H54 (cell line): ENCODE data around the gene RFT1.

Experiments
- DNase-seq: peaks from one replicate; pipeline ENCODE4 v3.0.0; 2011; ENCODE audit warnings: low spot score, mixed read lengths; ENCODE audit not compliant: insufficient read length
- FAIRE-seq: peaks from 3 replicates; lab custom pipeline; 2011; peaks lifted over from hg19 to GRCh38; lab: Jason Lieb, UNC
- POLR2A ChIP-seq: IDR thresholded peaks from 2 replicates; pipeline ENCODE4 v1.6.1; 2011; ENCODE audit warnings: low read depth, mild to moderate bottlenecking, low read length

RFT1 gene

DNA sequence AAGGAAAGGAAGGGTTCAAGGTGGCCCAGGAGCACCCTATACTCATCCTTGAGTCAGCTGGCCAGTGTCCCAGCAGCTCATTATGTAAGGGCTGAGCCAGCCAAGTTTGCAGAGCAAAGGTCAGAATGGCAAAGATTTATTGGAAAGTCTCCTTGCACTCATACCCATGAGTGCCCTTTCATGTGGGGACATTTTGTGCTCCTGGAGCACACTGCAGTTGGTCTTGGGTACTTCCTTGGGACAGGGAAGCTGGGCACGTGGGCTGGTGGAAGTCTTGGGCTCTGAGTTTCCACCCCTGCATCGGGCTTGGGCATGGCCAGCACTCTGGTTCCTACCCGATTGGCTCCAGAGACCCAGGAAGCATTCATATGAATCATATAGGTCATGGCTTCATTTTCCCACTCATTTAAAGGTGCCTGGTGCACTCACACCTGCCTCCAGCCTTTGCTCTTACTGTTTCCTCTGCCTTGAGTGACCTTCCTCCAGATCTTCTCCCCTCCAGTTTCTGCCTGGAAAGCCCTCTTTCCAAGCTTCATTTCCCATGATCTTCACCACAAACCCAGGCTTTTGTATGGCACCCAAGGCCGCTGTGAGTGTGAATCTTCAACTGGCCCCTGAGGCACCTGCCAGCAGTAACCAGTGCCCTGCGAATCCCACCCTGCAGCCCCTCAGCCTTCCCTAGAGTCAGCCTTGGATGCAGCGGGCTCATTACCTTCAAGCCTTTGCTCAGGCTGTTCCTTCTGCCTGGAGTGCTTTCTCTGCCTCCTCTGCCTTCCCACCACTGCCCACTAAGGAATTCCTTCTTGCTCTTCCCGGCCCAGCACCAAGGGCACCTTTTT, 20.2 kb upstream of the RFT1 start:
- FAIRE-seq, result peak; percentile 45
- DNase-seq, result peak; percentile 66
- no peak for TF ChIP-seq POLR2A

- DNase-seq (no peak), FAIRE-seq (no peak)
- no peak for TF ChIP-seq POLR2A
Measured at GRCh38 chr3:53149699-53150098, 19.5 kb upstream of the RFT1 start.

DNA sequence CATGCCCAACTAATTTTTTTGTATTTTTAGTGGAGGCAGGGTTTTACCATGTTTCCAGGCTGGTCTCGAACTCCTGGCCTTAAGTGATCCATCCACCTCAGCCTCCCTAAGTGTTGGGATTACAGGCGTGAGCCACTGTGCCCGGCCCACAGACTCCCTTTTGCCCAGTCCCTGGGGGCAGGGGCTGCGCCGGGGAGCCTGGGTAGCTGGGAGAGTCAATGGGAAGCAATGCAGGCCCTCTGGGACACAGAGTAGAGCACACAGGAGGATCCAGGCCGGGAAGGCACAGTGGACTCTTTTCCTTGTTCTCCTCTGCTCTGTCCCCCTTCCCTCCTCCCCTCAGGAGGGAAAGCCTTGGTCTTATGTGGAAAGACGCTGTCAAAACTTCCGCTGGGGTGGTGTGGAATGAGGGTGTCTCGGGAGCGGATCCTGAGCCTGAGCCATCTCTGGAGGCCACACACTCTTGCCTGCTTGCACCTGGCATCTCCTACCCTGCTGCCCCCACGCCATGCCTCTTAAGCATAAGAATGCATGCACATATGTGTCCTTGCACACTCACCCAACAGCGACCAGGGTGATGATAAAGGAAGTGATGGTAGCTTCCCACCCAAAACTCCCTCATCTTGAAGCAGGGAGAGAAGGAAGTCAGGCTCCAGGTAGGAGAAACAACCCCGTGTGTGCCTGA, 18.9 kb upstream of the RFT1 start:
- no peak for TF ChIP-seq POLR2A
- FAIRE-seq, result no peak
- no peak for DNase-seq

DNA sequence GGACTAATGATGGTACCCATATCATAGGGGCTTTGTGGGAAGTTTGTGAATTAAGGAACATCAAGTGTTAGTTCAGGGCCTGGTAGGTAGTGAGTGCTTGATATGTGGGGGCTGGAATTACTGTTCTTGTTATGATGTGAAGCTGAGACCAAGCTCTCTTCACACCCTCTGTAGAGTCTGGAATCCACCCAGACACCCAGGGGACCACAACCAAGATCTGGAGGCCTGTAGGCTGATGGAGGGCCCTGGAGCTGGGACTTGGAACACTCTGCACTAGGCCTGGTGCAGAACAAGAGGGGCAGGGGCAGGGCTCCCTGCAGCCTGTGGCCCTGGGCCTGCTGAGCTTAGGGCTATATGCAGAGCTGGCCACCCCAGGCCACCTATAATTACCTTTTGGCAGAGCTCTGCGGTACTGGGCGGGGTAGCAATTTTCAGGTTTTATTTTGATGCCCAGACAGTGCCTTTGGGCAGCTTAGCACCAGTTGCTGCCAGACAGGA, 17.7 kb upstream of the RFT1 start:
- no peak for TF ChIP-seq POLR2A
- DNase-seq, result no peak
- no peak for FAIRE-seq

- no peak for TF ChIP-seq POLR2A
- DNase-seq, result no peak
- FAIRE-seq, result no peak
Measured at GRCh38 chr3:53147151-53147902, 17.1 kb upstream of the RFT1 start.

DNA sequence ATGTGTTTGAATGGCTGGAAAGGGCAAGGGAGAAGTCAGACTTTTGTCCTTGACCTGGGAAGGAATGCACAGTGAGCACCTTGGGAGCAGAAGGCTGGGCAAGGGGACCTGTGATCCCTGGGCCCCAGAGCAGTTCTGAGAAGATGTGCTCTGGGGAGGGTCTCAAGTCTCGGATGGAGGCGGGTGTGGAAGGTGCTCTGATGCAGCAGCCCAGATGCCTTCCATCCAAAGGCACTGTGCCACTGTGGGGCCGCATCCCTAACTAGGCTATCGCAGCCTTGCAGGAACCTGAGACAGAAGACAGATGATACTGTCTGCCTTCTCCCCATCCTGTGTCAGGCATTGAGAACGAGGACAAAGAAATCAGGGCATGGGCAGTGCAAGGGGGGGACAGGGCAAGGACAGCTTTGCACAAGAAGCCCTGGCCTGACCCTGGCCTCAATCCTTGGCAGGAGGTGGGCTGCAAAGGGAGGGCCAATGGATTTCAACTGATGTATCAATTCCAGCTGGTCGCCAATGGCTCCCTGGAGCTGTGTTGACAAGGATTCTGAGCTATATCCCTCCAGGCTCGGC, 16.2 kb upstream of the RFT1 start:
- FAIRE-seq (no peak), DNase-seq (no peak)
- TF ChIP-seq POLR2A, result no peak

DNA sequence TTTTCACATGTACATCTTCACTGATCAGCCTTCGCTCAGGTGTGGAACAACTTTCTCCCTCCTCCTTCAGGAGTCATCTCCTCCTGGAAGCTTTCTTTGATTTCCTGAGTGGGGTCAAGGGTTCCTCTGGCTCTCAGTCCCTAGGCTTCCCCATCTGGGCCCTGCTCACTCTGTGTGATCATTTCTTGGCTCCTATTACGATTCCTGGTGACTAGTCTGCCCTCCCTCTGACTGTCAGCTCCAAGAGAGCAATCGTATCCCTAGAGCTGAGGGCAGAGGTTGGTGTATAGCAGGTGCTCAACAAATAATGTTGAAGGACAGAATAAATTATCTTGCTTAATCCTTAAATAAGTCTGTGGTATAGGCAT, 15.5 kb upstream of the RFT1 start:
- FAIRE-seq (no peak), DNase-seq (no peak)
- TF ChIP-seq POLR2A, result no peak

- DNase-seq (no peak), FAIRE-seq (no peak)
- TF ChIP-seq POLR2A, result no peak
Measured at GRCh38 chr3:53144862-53145712, 14.9 kb upstream of the RFT1 start.

DNA sequence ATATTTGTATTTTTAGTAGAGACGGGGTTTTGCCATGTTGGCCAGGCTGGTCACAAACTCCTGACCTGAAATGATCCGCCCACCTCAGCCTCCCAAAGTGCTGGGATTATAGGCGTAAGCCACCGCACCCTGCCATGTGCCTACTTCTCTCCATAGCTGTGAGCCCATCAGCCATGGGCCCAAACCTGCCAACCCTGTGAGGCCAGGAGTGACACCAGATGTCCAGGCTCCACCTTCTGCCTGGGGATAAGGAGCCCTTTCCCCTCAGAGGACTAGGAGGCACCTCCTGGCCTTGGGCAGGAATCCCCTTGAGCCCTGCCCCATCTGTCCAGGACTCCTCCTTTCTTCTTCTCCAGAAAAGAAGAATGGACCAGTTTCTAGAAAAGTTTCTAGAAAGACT, 14.2 kb upstream of the RFT1 start:
- FAIRE-seq, result no peak

GRCh38 chr3:53142986-53143385, 12.8 kb upstream of the RFT1 start:
- FAIRE-seq (no peak), DNase-seq (no peak)
- TF ChIP-seq POLR2A, result no peak

More for the DNA sequence above, 14.2 kb upstream of the RFT1 start:
- DNase-seq, result no peak
- TF ChIP-seq POLR2A, result no peak

DNA sequence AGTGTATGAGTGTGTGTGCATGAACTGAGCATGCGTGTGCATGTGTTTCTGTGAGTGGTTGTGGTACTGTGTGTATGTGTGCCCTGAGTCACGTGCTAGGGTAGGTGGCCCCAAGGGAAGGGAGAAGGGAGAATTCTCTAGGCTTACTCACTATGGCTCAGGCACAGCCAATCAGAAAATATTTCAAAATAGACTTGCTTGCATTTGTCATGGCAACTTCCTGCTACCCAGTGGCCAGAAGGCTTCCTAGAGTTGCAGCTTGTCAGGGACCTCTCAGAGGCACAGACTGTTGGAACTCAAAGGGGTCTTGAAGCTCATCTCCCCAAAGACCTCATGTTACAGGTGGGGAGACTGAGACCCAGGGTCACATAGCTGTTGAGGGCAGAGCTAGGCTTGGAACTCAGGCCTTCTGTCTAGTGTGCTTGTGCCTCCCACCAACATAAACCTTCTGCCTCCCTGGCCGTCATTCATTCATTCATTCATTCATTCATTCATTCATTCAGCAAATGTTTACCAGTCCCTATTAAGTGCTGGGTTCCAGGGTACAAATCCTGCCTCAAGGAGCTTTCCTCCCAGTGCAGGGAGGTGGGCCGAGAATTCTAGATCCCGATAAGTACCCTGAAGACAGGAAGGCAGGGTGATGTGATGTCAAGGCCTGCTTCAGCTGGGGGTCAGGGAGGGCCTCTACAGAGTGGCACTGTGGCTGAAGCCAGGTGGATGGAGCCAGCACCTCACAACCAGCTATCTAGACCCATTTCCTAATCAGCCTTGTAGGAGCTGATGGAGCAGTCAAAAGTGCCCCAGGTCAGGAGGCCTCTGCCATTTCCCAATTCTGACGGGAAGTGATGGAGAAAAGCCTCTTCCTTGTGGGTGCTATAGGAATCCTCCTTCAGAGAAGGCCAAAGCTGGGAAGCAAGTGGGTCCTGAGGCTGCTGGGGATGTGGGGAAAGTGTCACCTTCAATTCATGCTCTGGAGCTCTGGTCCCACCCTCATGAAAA, 10.9 kb upstream of the RFT1 start:
- DNase-seq, result no peak
- TF ChIP-seq POLR2A, result no peak
- no peak for FAIRE-seq
